IPS-20b (cell line): ENCODE results near the gene DYRK3.
A peak's percentile ranks its signal among the peaks of the same experiment; 100 is the strongest.

Experiments
- H3K27ac ChIP-seq: one replicate; pipeline ENCODE4 v1.5.1; 2013; ENCODE audit warnings: low read length
- H3K27me3 ChIP-seq: 2 replicates; pipeline ENCODE4 v1.6.1; 2013; ENCODE audit warnings: mild to moderate bottlenecking, low read length, inconsistent platforms; ENCODE audit not compliant: insufficient read depth
- H3K36me3 ChIP-seq: 2 replicates; pipeline ENCODE4 v1.6.1; 2013; ENCODE audit warnings: low read depth, mild to moderate bottlenecking, inconsistent platforms, low read length, moderate library complexity; ENCODE audit not compliant: insufficient read depth
- H3K4me1 ChIP-seq: 2 replicates; pipeline ENCODE4 v1.6.1; 2013; ENCODE audit warnings: mild to moderate bottlenecking, control low read depth, inconsistent platforms, low read length, moderate library complexity; ENCODE audit not compliant: insufficient read depth
- H3K4me3 ChIP-seq: 2 replicates; pipeline ENCODE4 v1.5.1; 2013; ENCODE audit warnings: mild to moderate bottlenecking, low read length, inconsistent platforms
- H3K9ac ChIP-seq: 2 replicates; pipeline ENCODE4 v1.6.1; 2013; ENCODE audit warnings: low read depth, mild to moderate bottlenecking, inconsistent platforms, low read length, moderate library complexity
- H3K9me3 ChIP-seq: 2 replicates; pipeline ENCODE4 v1.6.1; 2013; ENCODE audit warnings: mild to moderate bottlenecking, low read depth, low read length, inconsistent platforms; ENCODE audit not compliant: insufficient read depth

DYRK3 gene

GRCh38 chr1:206663832-206664652 lies 28.7 kb downstream of the DYRK3 start:
- H3K27me3 ChIP-seq = peaks cover 41% of the 10 kb centered on the region
- H3K9me3 ChIP-seq = no peaks in the 10 kb centered on the region
- no peak overlapping the region for H3K9ac ChIP-seq
- H3K36me3 ChIP-seq = no peaks in the 10 kb centered on the region
- no peak overlapping the region for H3K27ac ChIP-seq
- peaks cover under 1% of the 10 kb centered on the region; the same call in 1 of the 2 replicates for H3K4me1 ChIP-seq
- peak overlapping the region; percentile 60; the same call in 1 of the 2 replicates for H3K4me3 ChIP-seq

GRCh38 chr1:206664740-206665139 lies 29.4 kb downstream of the DYRK3 start:
- Histone ChIP-seq H3K27ac (no peak overlapping the region), H3K9me3 (no peaks in the 10 kb centered on the region), H3K4me3 (no peak overlapping the region), H3K36me3 (no peaks in the 10 kb centered on the region), H3K27me3 (peaks cover 34% of the 10 kb centered on the region), H3K9ac (no peak overlapping the region), H3K4me1 (no peaks in the 10 kb centered on the region)

- no peaks in the 10 kb centered on the region for H3K36me3 ChIP-seq
- H3K27me3 ChIP-seq = peaks cover 28% of the 10 kb centered on the region
- H3K27ac ChIP-seq = no peak overlapping the region
- H3K4me1 ChIP-seq = no peaks in the 10 kb centered on the region
- H3K9me3 ChIP-seq = no peaks in the 10 kb centered on the region
- no peak overlapping the region for H3K4me3 ChIP-seq
- H3K9ac ChIP-seq = no peak overlapping the region
Measured at GRCh38 chr1:206666031-206666561, 30.8 kb downstream of the DYRK3 start.

GRCh38 chr1:206666954-206667665 lies 31.8 kb downstream of the DYRK3 start:
- Histone ChIP-seq H3K9me3 (no peaks in the 10 kb centered on the region), H3K4me1 (peaks cover 7% of the 10 kb centered on the region; the same call in 1 of the 2 replicates), H3K4me3 (no peak overlapping the region)

GRCh38 chr1:206668351-206668750 lies 33.0 kb downstream of the DYRK3 start:
- H3K9ac ChIP-seq = no peak overlapping the region
- no peak overlapping the region for H3K4me3 ChIP-seq
- H3K27me3 ChIP-seq = peaks cover 14% of the 10 kb centered on the region
- no peaks in the 10 kb centered on the region for H3K36me3 ChIP-seq
- H3K9me3 ChIP-seq = no peaks in the 10 kb centered on the region
- H3K27ac ChIP-seq = no peak overlapping the region
- peaks cover 19% of the 10 kb centered on the region for H3K4me1 ChIP-seq

More at GRCh38 chr1:206666954-206667665, 31.8 kb downstream of the DYRK3 start:
- Histone ChIP-seq H3K36me3 (no peaks in the 10 kb centered on the region), H3K9ac (no peak overlapping the region), H3K27ac (no peak overlapping the region), H3K27me3 (peaks cover 26% of the 10 kb centered on the region)

- Histone ChIP-seq H3K27me3 (peaks cover 8% of the 10 kb centered on the region), H3K4me1 (peaks cover 24% of the 10 kb centered on the region), H3K9ac (no peak overlapping the region), H3K36me3 (no peaks in the 10 kb centered on the region), H3K27ac (no peak overlapping the region), H3K9me3 (no peaks in the 10 kb centered on the region), H3K4me3 (no peak overlapping the region)
Measured at GRCh38 chr1:206668874-206669410, 33.6 kb downstream of the DYRK3 start.

GRCh38 chr1:206672011-206672688 lies 36.8 kb downstream of the DYRK3 start:
- Histone ChIP-seq H3K4me3 (no peak overlapping the region), H3K27ac (no peak overlapping the region), H3K4me1 (peaks cover 25% of the 10 kb centered on the region), H3K27me3 (no peaks in the 10 kb centered on the region; the same call in 1 of the 2 replicates), H3K36me3 (no peaks in the 10 kb centered on the region), H3K9ac (no peak overlapping the region), H3K9me3 (no peaks in the 10 kb centered on the region)

- H3K4me3 ChIP-seq = no peak overlapping the region
- H3K9me3 ChIP-seq = no peaks in the 10 kb centered on the region
- H3K9ac ChIP-seq = no peak overlapping the region
- no peaks in the 10 kb centered on the region for H3K36me3 ChIP-seq
- no peak overlapping the region for H3K27ac ChIP-seq
- H3K4me1 ChIP-seq = peaks cover 25% of the 10 kb centered on the region
- H3K27me3 ChIP-seq = no peaks in the 10 kb centered on the region; the same call in 1 of the 2 replicates
Measured at GRCh38 chr1:206672844-206673758, 37.8 kb downstream of the DYRK3 start.

GRCh38 chr1:206674236-206674635 lies 38.9 kb downstream of the DYRK3 start:
- no peaks in the 10 kb centered on the region for H3K36me3 ChIP-seq
- no peak overlapping the region for H3K4me3 ChIP-seq
- H3K9ac ChIP-seq = no peak overlapping the region
- no peak overlapping the region for H3K27ac ChIP-seq
- H3K4me1 ChIP-seq = peaks cover 25% of the 10 kb centered on the region
- H3K9me3 ChIP-seq = no peaks in the 10 kb centered on the region
- no peaks in the 10 kb centered on the region; the same call in 1 of the 2 replicates for H3K27me3 ChIP-seq

GRCh38 chr1:206674745-206675175 lies 39.4 kb downstream of the DYRK3 start:
- peaks cover 25% of the 10 kb centered on the region for H3K4me1 ChIP-seq

More at GRCh38 chr1:206674745-206675175, 39.4 kb downstream of the DYRK3 start:
- Histone ChIP-seq H3K27ac (no peak overlapping the region), H3K4me3 (no peak overlapping the region), H3K36me3 (no peaks in the 10 kb centered on the region), H3K9ac (no peak overlapping the region), H3K9me3 (no peaks in the 10 kb centered on the region), H3K27me3 (no peaks in the 10 kb centered on the region; the same call in 1 of the 2 replicates)
